Measurements from ENCODE around the gene LRRC37B. TPM values are rescaled to one million over a fixed set of nuclear protein-coding genes. Genes with fewer than 3 reads are reported as not detected.
"Not testable (repeated sequence)": the region's sequence is repeated elsewhere in the genome, so short reads cannot be mapped to it uniquely, and the experiment has no call there.

The LRRC37B gene
- polyA plus RNA-seq (2013), result 53.0 TPM

GRCh38 chr17:32006957-32007462, at the start of gene LRRC37B:
LRRC37B (plus strand) TSS chr17:32007383; CDS start chr17:32021393, 14,010 bp downstream.
- H3K27me3 ChIP-seq (replicated peaks in 2 of 5; ENCODE audit: control insufficient read depth in 4 of 5, insufficient read depth in 5 of 5, low read length in 4 of 5), result no peaks in the 10 kb centered on the region
- DNase-seq, result peak; percentile 81 to 90 (median 84)
- H3K27ac ChIP-seq (ENCODE audit: insufficient read depth in 1 of 2, low read depth in 1 of 2, low read length in 2 of 2, poor library complexity in 1 of 2, severe bottlenecking in 2 of 2), result peak within 1 kb of the TSS; percentile 77 to 87
- H3K9me3 ChIP-seq (ENCODE audit: control extremely low read depth in 1 of 5, control insufficient read depth in 4 of 5, insufficient read depth in 2 of 5, low read depth in 1 of 5, low read length in 4 of 5), result no peaks in the 10 kb centered on the region
- no peaks in the 10 kb centered on the region for H3K36me3 ChIP-seq (ENCODE audit: control insufficient read depth in 4 of 4, insufficient read depth in 4 of 4, low read length in 3 of 4)
- ChIA-PET CTCF (interaction anchor here (0.7 to 1.8 kb wide), 7 partner anchors 10 to 129 kb away, joined by 3 to 7 read pairs (median 5); no protein-coding TSS in a partner anchor), POLR2A (interaction anchor here (0.9 to 1.3 kb wide), 2 partner anchors 120 to 134 kb away, joined by 3 read pairs; no protein-coding TSS in a partner anchor)
- peak within 1 kb of the TSS; percentile 79 to 99 (median 95) for H3K4me3 ChIP-seq (ENCODE audit: control insufficient read depth in 1 of 7, extremely low read depth in 1 of 7, insufficient read depth in 4 of 7, low read depth in 2 of 7, low read length in 6 of 7)
- peaks cover 0 to 26% (median 16%) of the 10 kb centered on the region in 4 experiments for H3K4me1 ChIP-seq (ENCODE audit: control extremely low read depth in 1 of 4, control insufficient read depth in 4 of 4, insufficient read depth in 4 of 4, low read length in 3 of 4)
- 0% methylated on average over 28 of the region's 51 CpGs for WGBS (ENCODE audit: insufficient coverage)

- POLR2A ChIA-PET; H3K9me3 ChIP-seq (ENCODE audit: control extremely low read depth in 1 of 5, control insufficient read depth in 4 of 5, insufficient read depth in 2 of 5, low read depth in 1 of 5, low read length in 4 of 5); H3K27me3 ChIP-seq (replicated peaks in 2 of 5; ENCODE audit: control insufficient read depth in 4 of 5, insufficient read depth in 5 of 5, low read length in 4 of 5); H3K4me1 ChIP-seq (ENCODE audit: control extremely low read depth in 1 of 4, control insufficient read depth in 4 of 4, insufficient read depth in 4 of 4, low read length in 3 of 4); H3K4me3 ChIP-seq (ENCODE audit: control insufficient read depth in 1 of 7, extremely low read depth in 1 of 7, insufficient read depth in 4 of 7, low read depth in 2 of 7, low read length in 6 of 7); DNase-seq; H3K27ac ChIP-seq (ENCODE audit: insufficient read depth in 1 of 2, low read depth in 1 of 2, low read length in 2 of 2, poor library complexity in 1 of 2, severe bottlenecking in 2 of 2); CTCF ChIA-PET: not testable (repeated sequence)
- peaks cover 3 to 32% (median 14%) of the 10 kb centered on the region in 4 experiments for H3K36me3 ChIP-seq (ENCODE audit: control insufficient read depth in 4 of 4, insufficient read depth in 4 of 4, low read length in 3 of 4)
- 100% methylated on average over 2 of the region's 8 CpGs for WGBS (ENCODE audit: insufficient coverage)
Measured at GRCh38 chr17:31964131-31964530, 43.1 kb upstream of the LRRC37B start.

GRCh38 chr17:31967648-31968047, 39.5 kb upstream of the LRRC37B start:
- peaks cover 5 to 31% (median 10%) of the 10 kb centered on the region in 4 experiments for H3K36me3 ChIP-seq (ENCODE audit: control insufficient read depth in 4 of 4, insufficient read depth in 4 of 4, low read length in 3 of 4)
- 100% methylated on average over 1 of the region's 3 CpGs for WGBS (ENCODE audit: insufficient coverage)
- CTCF ChIA-PET, result no interaction called here

GRCh38 chr17:31970416-31970815, 36.8 kb upstream of the LRRC37B start:
- peaks cover 5 to 35% (median 9%) of the 10 kb centered on the region in 4 experiments for H3K36me3 ChIP-seq (ENCODE audit: control insufficient read depth in 4 of 4, insufficient read depth in 4 of 4, low read length in 3 of 4)
- DNase-seq; H3K9me3 ChIP-seq (ENCODE audit: control extremely low read depth in 1 of 5, control insufficient read depth in 4 of 5, insufficient read depth in 2 of 5, low read depth in 1 of 5, low read length in 4 of 5); H3K27ac ChIP-seq (ENCODE audit: insufficient read depth in 1 of 2, low read depth in 1 of 2, low read length in 2 of 2, poor library complexity in 1 of 2, severe bottlenecking in 2 of 2); H3K4me3 ChIP-seq (ENCODE audit: control insufficient read depth in 1 of 7, extremely low read depth in 1 of 7, insufficient read depth in 4 of 7, low read depth in 2 of 7, low read length in 6 of 7); H3K4me1 ChIP-seq (ENCODE audit: control extremely low read depth in 1 of 4, control insufficient read depth in 4 of 4, insufficient read depth in 4 of 4, low read length in 3 of 4); H3K27me3 ChIP-seq (replicated peaks in 2 of 5; ENCODE audit: control insufficient read depth in 4 of 5, insufficient read depth in 5 of 5, low read length in 4 of 5): not testable (repeated sequence)
- 100% methylated on average over 1 of the region's 5 CpGs for whole genome bisulfite sequencing (ENCODE audit: insufficient coverage)
- POLR2A ChIA-PET, result interaction anchor here (0.6 kb wide), 1 partner anchor 253 kb away, joined by 4 read pairs; no protein-coding TSS in a partner anchor
- CTCF ChIA-PET, result interaction anchor here (0.7 kb wide), 1 partner anchor 173 kb away, joined by 3 read pairs; no protein-coding TSS in a partner anchor

More at GRCh38 chr17:31967648-31968047, 39.5 kb upstream of the LRRC37B start:
- no peaks in the 10 kb centered on the region for H3K9me3 ChIP-seq (ENCODE audit: control extremely low read depth in 1 of 5, control insufficient read depth in 4 of 5, insufficient read depth in 2 of 5, low read depth in 1 of 5, low read length in 4 of 5)
- no peak for DNase-seq
- H3K4me1 ChIP-seq (ENCODE audit: control extremely low read depth in 1 of 4, control insufficient read depth in 4 of 4, insufficient read depth in 4 of 4, low read length in 3 of 4), result no peaks in the 10 kb centered on the region
- H3K27ac ChIP-seq (ENCODE audit: insufficient read depth in 1 of 2, low read depth in 1 of 2, low read length in 2 of 2, poor library complexity in 1 of 2, severe bottlenecking in 2 of 2), result no peak overlapping the region
- POLR2A ChIA-PET, result no interaction called here
- H3K27me3 ChIP-seq (replicated peaks in 2 of 5; ENCODE audit: control insufficient read depth in 4 of 5, insufficient read depth in 5 of 5, low read length in 4 of 5), result no peaks in the 10 kb centered on the region
- no peak overlapping the region for H3K4me3 ChIP-seq (ENCODE audit: control insufficient read depth in 1 of 7, extremely low read depth in 1 of 7, insufficient read depth in 4 of 7, low read depth in 2 of 7, low read length in 6 of 7)

GRCh38 chr17:31974269-31975071, 32.7 kb upstream of the LRRC37B start:
- H3K27ac ChIP-seq (ENCODE audit: insufficient read depth in 1 of 2, low read depth in 1 of 2, low read length in 2 of 2, poor library complexity in 1 of 2, severe bottlenecking in 2 of 2); H3K9me3 ChIP-seq (ENCODE audit: control extremely low read depth in 1 of 5, control insufficient read depth in 4 of 5, insufficient read depth in 2 of 5, low read depth in 1 of 5, low read length in 4 of 5); H3K27me3 ChIP-seq (replicated peaks in 2 of 5; ENCODE audit: control insufficient read depth in 4 of 5, insufficient read depth in 5 of 5, low read length in 4 of 5); DNase-seq; POLR2A ChIA-PET; H3K4me1 ChIP-seq (ENCODE audit: control extremely low read depth in 1 of 4, control insufficient read depth in 4 of 4, insufficient read depth in 4 of 4, low read length in 3 of 4); H3K4me3 ChIP-seq (ENCODE audit: control insufficient read depth in 1 of 7, extremely low read depth in 1 of 7, insufficient read depth in 4 of 7, low read depth in 2 of 7, low read length in 6 of 7); CTCF ChIA-PET: not testable (repeated sequence)
- H3K36me3 ChIP-seq (ENCODE audit: control insufficient read depth in 4 of 4, insufficient read depth in 4 of 4, low read length in 3 of 4), result peaks cover 0 to 36% (median 3%) of the 10 kb centered on the region in 4 experiments
- no CpG with 5 or more reads among the region's 14 CpGs for WGBS (ENCODE audit: insufficient coverage)

GRCh38 chr17:31975391-31975790, 31.8 kb upstream of the LRRC37B start:
- H3K27ac ChIP-seq (ENCODE audit: insufficient read depth in 1 of 2, low read depth in 1 of 2, low read length in 2 of 2, poor library complexity in 1 of 2, severe bottlenecking in 2 of 2); POLR2A ChIA-PET; H3K9me3 ChIP-seq (ENCODE audit: control extremely low read depth in 1 of 5, control insufficient read depth in 4 of 5, insufficient read depth in 2 of 5, low read depth in 1 of 5, low read length in 4 of 5); H3K4me1 ChIP-seq (ENCODE audit: control extremely low read depth in 1 of 4, control insufficient read depth in 4 of 4, insufficient read depth in 4 of 4, low read length in 3 of 4); CTCF ChIA-PET; DNase-seq; H3K4me3 ChIP-seq (ENCODE audit: control insufficient read depth in 1 of 7, extremely low read depth in 1 of 7, insufficient read depth in 4 of 7, low read depth in 2 of 7, low read length in 6 of 7); H3K27me3 ChIP-seq (replicated peaks in 2 of 5; ENCODE audit: control insufficient read depth in 4 of 5, insufficient read depth in 5 of 5, low read length in 4 of 5): not testable (repeated sequence)
- 100% methylated on average over 2 of the region's 5 CpGs for WGBS (ENCODE audit: insufficient coverage)
- H3K36me3 ChIP-seq (ENCODE audit: control insufficient read depth in 4 of 4, insufficient read depth in 4 of 4, low read length in 3 of 4), result peaks cover 0 to 31% (median 4%) of the 10 kb centered on the region in 4 experiments

GRCh38 chr17:31991821-31992220, 15.4 kb upstream of the LRRC37B start:
- DNase-seq; H3K9me3 ChIP-seq (ENCODE audit: control extremely low read depth in 1 of 5, control insufficient read depth in 4 of 5, insufficient read depth in 2 of 5, low read depth in 1 of 5, low read length in 4 of 5); H3K4me3 ChIP-seq (ENCODE audit: control insufficient read depth in 1 of 7, extremely low read depth in 1 of 7, insufficient read depth in 4 of 7, low read depth in 2 of 7, low read length in 6 of 7); H3K27ac ChIP-seq (ENCODE audit: insufficient read depth in 1 of 2, low read depth in 1 of 2, low read length in 2 of 2, poor library complexity in 1 of 2, severe bottlenecking in 2 of 2); H3K27me3 ChIP-seq (replicated peaks in 2 of 5; ENCODE audit: control insufficient read depth in 4 of 5, insufficient read depth in 5 of 5, low read length in 4 of 5); H3K4me1 ChIP-seq (ENCODE audit: control extremely low read depth in 1 of 4, control insufficient read depth in 4 of 4, insufficient read depth in 4 of 4, low read length in 3 of 4); CTCF ChIA-PET; POLR2A ChIA-PET: not testable (repeated sequence)
- WGBS (ENCODE audit: insufficient coverage), result 95% methylated on average over 2 of the region's 8 CpGs
- H3K36me3 ChIP-seq (ENCODE audit: control insufficient read depth in 4 of 4, insufficient read depth in 4 of 4, low read length in 3 of 4), result peaks cover 15 to 80% (median 55%) of the 10 kb centered on the region in 4 experiments

Measured in common myeloid progenitor, CD34-positive (primary cell).